ENCODE measurements around the gene NOS3.

- TF ChIP-seq CTCF (conservative IDR thresholded peaks at IDR 0.05) = no peak
- TF ChIP-seq EZH2 (IDR thresholded peaks at IDR 0.05; ENCODE audit: low read depth) = no peak
These were observed 19.4 kb upstream of the NOS3 start for GRCh38 chr7:150971242-150972022.

All from PC-9 (cell line).